ENCODE results near the gene OR4F3. TPM values are rescaled to one million over a fixed set of nuclear protein-coding genes. Genes with fewer than 3 reads are reported as not detected.

OR4F3 gene
- not detected in 2 replicates for total RNA-seq

GRCh38 chr5:181366968-181367367 lies at the start of gene OR4F3:
TSS of gene OR4F3 (plus strand) at chr5:181367268.

Other genes starting within 250 kb of the OR4F3 start
- gene OR2V1, start 236.1 kb upstream of the OR4F3 start, total RNA-seq: not detected in 2 replicates
- gene OR2V2, start 219.7 kb upstream of the OR4F3 start, total RNA-seq: not detected in 2 replicates
- 12.8 and 15.7 TPM in 2 replicates for gene TRIM7, start 162.1 kb upstream of the OR4F3 start, total RNA-seq
- gene TRIM41, start 144.0 kb upstream of the OR4F3 start, total RNA-seq: 18.8 and 20.1 TPM in 2 replicates
- 4,498 and 5,913 TPM in 2 replicates for gene RACK1, start 123.4 kb upstream of the OR4F3 start, total RNA-seq
- 1.4 and 7.4 TPM in 2 replicates for gene TRIM52, start 106.1 kb upstream of the OR4F3 start, total RNA-seq